SK-N-MC (cell line): Measurements from ENCODE around the gene SLC4A3.

ENCODE experiments used
- DNase-seq: peaks from one replicate; pipeline ENCODE4 v3.0.0-alpha.2; 2011; ENCODE audit warnings: low read depth, low spot score
- H3K27ac ChIP-seq: fragments of 200-600 bp; sonication (generic); 2 replicates; pipeline ENCODE4 v1.5.1; 2016; ENCODE audit warnings: mixed run types
- H3K36me3 ChIP-seq: fragments of 200-600 bp; sonication (generic); 2 replicates; pipeline ENCODE4 v1.6.1; 2017; ENCODE audit warnings: antibody characterized with exemption, low read length, mixed read lengths; ENCODE audit not compliant: insufficient read depth
- H3K4me3 ChIP-seq: fragments of 200-600 bp; sonication (generic); 2 replicates; pipeline ENCODE4 v1.5.1; 2016
- H3K9ac ChIP-seq: fragments of 200-600 bp; sonication (generic); 2 replicates; pipeline ENCODE4 v1.8.0; 2017; ENCODE audit warnings: mixed run types, mixed read lengths; ENCODE audit not compliant: insufficient read length
- H3K9me3 ChIP-seq: fragments of 200-600 bp; sonication (generic); 2 replicates; pipeline ENCODE4 v1.6.1; 2017; ENCODE audit warnings: low read depth, mild to moderate bottlenecking, antibody characterized with exemption, low read length, moderate library complexity, mixed read lengths
- EZH2 ChIP-seq: fragments of 200-600 bp; sonication (generic); IDR thresholded peaks from one replicate; pipeline ENCODE4 v1.6.1; 2017; ENCODE audit warnings: antibody characterized with exemption
- FOXP2 ChIP-seq: optimal IDR thresholded peaks from 2 replicates; pipeline ENCODE3; 2011; ENCODE audit warnings: mild to moderate bottlenecking, moderate library complexity; ENCODE audit not compliant: insufficient read depth; ENCODE audit errors: extremely low read length, control extremely low read depth
- POLR2AphosphoS5 ChIP-seq: IDR thresholded peaks from 2 replicates; pipeline ENCODE4 v1.6.1; 2012; ENCODE audit warnings: mild to moderate bottlenecking, low read depth, low read length, borderline replicate concordance

SLC4A3 gene

DNA sequence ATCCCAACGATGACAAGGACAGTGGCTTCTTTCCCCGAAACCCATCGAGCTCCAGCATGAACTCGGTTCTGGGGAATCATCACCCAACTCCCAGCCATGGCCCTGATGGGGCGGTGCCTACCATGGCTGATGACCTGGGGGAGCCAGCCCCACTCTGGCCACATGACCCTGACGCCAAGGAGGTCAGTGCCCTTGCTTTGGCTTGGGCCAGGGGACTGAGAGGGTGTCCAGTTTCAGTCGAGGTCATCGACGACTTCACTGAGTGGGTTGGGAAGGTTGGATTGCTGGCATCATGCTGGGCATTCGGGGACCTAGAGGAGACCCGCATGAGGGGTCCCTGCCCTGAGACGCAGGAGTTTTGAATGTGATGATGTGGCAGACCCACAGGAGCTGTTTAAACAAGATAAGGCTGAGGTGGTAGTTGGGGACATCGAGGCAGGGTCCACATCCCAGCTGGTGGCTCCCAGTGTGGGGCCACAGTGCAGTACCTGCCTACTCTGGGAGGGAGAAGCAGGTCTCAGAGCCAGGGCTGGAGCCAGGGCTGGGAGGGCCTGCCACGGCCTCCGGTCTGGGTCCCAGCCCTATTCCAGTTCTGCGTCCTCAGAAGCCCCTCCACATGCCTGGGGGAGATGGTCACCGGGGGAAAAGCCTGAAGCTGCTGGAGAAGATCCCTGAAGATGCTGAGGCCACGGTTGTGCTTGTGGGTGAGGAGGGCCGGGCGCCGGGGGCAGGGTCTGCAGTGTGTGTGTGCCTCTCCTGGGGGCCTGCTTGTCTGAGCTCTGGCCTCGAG, 6.0 kb downstream of the SLC4A3 start:
- no peak for TF ChIP-seq FOXP2
- TF ChIP-seq POLR2AphosphoS5, result no peak
- Histone ChIP-seq H3K4me3 (no peak overlapping the region), H3K9me3 (no peaks in the 10 kb centered on the region), H3K36me3 (no peaks in the 10 kb centered on the region), H3K27ac (no peak overlapping the region), H3K9ac (no peak overlapping the region)
- no peak for DNase-seq

DNA sequence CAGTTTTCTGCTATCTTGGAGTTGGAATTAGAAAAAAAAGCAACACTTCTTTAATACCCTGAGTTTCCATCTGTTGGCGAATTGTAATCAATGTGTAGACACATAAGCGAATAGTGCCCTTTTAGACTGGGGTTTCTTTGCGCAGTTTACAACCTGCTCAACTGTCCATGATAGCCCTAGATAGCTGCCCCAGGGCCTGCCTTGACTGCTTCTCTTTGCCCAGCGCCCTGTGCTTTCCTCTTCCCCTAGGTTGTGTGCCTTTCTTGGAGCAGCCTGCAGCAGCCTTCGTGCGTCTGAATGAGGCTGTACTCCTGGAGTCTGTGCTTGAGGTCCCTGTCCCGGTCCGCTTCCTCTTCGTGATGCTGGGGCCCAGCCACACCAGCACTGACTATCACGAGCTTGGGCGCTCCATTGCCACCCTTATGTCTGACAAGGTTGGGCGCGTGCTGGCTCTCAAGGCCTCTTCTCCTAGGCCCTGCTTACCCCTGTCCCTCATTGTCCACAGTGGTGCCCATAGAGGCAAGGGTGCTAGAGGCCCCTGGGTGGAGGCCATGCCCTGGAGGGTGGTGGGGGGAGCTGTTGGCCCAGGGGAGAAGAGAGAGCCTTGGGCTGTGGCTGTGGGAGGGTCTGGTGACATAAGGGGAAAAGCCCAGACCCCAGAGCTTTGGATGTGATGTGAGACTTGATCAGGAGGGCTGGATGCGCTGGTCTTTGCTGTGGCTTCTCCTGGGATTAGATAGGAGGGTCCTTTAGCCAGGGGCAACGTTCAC, 6.9 kb downstream of the SLC4A3 start:
- no peaks in the 10 kb centered on the region for H3K36me3 ChIP-seq
- no peak for TF ChIP-seq FOXP2
- TF ChIP-seq EZH2, result no peak
- no peak for TF ChIP-seq POLR2AphosphoS5
- no peak for DNase-seq

DNA sequence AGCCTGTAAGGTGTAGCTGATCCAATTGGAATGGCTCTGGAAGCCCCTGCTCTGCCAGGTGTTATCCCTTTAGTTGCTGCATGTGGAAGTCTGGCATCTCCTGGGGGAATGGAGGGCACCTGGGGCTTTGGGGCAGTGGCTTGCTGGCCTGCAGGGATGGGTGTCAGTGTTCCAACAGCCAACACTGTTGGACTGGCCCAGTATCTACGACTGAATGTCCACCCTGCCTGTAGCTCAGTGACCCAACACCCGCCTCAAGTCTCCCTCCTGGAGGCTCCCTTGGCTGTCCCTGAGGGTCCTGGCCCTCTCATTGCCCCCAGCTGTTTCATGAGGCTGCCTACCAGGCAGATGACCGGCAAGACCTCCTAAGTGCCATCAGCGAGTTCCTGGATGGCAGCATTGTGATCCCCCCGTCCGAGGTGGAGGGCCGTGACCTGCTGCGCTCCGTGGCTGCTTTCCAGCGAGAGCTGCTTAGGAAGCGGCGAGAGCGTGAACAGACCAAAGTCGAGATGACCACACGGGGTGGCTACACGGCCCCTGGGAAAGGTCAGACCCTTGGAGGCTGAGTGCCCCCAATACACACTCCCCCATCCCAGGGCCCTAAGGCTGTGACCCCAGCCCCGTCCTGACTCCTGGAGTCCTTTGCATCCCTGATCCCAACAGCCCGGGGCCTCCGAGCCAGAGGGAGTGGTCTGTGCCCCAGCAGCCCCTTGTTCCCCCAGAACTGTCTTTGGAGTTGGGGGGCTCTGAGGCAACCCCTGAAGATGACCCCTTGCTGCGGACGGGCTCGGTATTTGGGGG, 7.7 kb downstream of the SLC4A3 start:
- Histone ChIP-seq H3K4me3 (no peak overlapping the region), H3K9ac (no peak overlapping the region), H3K9me3 (no peaks in the 10 kb centered on the region), H3K36me3 (no peaks in the 10 kb centered on the region), H3K27ac (no peak overlapping the region)
- DNase-seq, result no peak
- TF ChIP-seq EZH2 (no peak), FOXP2 (no peak), POLR2AphosphoS5 (no peak)

More for the DNA sequence above, 6.9 kb downstream of the SLC4A3 start:
- no peak overlapping the region for H3K27ac ChIP-seq
- no peak overlapping the region for H3K4me3 ChIP-seq
- H3K9ac ChIP-seq, result no peak overlapping the region
- no peaks in the 10 kb centered on the region for H3K9me3 ChIP-seq

DNA sequence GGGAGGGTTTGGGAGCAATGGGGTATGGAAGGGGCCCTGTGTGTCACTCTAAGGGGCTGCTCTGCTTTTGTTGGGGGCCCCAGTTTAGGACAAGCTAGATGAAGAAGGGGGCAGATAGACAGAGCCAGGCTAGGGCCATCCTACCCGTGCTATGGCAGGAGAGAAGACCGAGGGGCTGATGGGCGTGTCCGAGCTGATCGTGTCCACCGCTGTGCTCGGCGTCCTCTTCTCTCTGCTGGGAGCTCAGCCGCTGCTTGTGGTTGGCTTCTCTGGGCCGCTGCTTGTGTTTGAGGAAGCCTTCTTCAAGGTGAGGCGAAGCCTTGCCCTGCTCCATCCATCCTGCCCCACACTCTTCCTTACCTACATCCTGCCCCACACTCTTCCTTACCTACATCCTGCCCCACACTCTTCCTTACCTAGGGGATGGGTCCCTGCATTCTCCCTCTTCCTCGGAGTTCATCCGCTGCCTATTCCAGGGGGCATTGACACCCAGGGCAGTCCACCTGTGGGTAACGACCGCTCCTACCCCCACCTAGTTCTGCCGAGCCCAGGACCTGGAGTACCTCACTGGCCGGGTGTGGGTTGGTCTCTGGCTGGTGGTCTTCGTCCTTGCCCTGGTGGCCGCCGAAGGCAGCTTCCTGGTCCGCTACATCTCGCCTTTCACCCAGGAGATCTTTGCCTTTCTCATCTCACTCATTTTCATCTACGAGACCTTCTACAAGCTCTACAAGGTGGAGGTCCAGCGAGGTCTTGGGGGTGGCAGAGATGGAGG, 8.9 kb downstream of the SLC4A3 start:
- TF ChIP-seq EZH2 (no peak), FOXP2 (no peak), POLR2AphosphoS5 (no peak)
- H3K9ac ChIP-seq, result no peak overlapping the region
- no peak for DNase-seq
- H3K9me3 ChIP-seq, result no peaks in the 10 kb centered on the region
- no peak overlapping the region for H3K4me3 ChIP-seq
- no peak overlapping the region for H3K27ac ChIP-seq
- H3K36me3 ChIP-seq, result no peaks in the 10 kb centered on the region

DNA sequence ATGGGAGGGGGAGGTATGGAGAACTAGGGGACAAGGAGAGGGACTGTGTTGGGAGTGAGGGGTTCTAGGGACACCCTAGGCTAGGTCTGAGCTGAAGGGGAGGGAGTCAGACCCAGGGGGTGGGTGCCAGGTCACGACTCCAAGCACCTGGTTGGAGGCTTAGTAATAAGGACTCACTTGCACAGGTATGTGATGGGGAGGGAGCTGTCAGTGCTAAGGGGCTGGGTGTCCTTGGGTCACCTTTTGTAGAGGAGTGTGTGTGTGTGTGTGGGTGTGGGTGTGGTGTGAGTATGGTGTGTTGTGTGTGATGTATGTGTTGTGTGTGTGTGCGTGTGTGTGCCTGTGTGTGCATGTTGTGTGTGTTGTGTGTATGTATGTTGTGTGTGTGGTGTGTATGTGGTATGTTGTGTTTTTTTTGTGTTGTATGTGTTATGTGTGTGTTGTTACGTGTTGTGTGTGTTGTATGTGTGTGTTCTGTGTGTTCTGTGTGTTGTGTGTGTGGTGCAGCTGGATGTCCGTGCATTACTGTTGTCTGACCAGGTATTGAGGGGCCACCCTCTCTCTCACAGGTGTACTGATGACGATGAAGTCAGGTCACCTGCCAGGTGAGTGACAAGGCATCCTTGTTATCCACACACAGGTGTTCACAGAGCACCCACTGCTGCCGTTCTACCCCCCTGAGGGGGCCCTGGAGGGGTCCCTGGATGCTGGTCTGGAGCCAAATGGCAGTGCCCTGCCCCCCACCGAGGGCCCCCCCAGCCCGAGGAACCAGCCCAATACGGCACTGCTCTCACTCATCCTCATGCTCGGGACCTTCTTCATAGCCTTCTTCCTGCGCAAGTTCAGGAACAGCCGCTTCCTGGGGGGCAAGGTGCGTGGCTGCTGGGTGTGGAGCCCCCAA, 9.8 kb downstream of the SLC4A3 start:
- no peaks in the 10 kb centered on the region for H3K36me3 ChIP-seq
- H3K9ac ChIP-seq, result no peak overlapping the region
- H3K4me3 ChIP-seq, result no peak overlapping the region
- TF ChIP-seq POLR2AphosphoS5 (no peak), FOXP2 (no peak), EZH2 (no peak)
- no peak overlapping the region for H3K27ac ChIP-seq
- no peaks in the 10 kb centered on the region for H3K9me3 ChIP-seq
- DNase-seq, result no peak

DNA sequence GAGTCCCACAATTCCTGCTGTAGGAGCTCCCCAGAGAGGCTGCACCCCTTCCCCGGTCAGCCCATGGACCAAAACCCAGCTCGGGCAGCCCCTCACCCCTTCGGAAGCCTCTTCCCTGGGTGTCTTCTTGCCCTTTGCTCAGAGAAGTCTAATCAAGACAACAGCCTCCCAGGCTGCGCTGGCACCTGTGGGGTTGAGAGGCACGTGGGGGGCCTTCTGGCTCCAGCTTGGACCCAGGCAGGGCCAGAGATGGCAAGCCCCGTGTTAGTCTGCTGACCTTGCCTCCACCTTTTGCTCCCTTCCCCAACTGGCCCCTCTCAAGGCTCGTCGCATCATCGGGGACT, 10.4 kb downstream of the SLC4A3 start:
- Histone ChIP-seq H3K9me3 (no peaks in the 10 kb centered on the region), H3K4me3 (no peak overlapping the region), H3K27ac (no peak overlapping the region), H3K36me3 (no peaks in the 10 kb centered on the region), H3K9ac (no peak overlapping the region)
- DNase-seq, result no peak
- TF ChIP-seq FOXP2 (no peak), POLR2AphosphoS5 (no peak), EZH2 (no peak)
